ENCODE results near the gene KNTC1. TPM values are rescaled to one million over a fixed set of nuclear protein-coding genes. Genes with fewer than 3 reads are reported as not detected.

Gene KNTC1
- polyA plus RNA-seq, 1 donor (not counting 4 experiments of a cell fraction or from before 2014, with no cell fraction given), result 18.6 TPM

GRCh38 chr12:122513660-122514059, 13.4 kb upstream of the KNTC1 start:
- Histone ChIP-seq H3K4me3 (ENCODE audit: control insufficient read depth in 2 of 3, extremely low read depth in 1 of 3, insufficient read depth in 2 of 3, low read depth in 1 of 3, low read length in 3 of 3) (no peak overlapping the region), H4K20me1 (ENCODE audit: control insufficient read depth, extremely low read depth, insufficient read depth, low read length) (peaks cover 25% of the 10 kb centered on the region), H3K4me2 (ENCODE audit: control insufficient read depth, extremely low read depth, insufficient read depth, low read depth, low read length) (no peak overlapping the region), H3K9me3 (ENCODE audit: control insufficient read depth, low read depth, low read length) (no peaks in the 10 kb centered on the region), H3K27ac (ENCODE audit: control insufficient read depth, insufficient read depth, low read length) (no peak overlapping the region), H3K9me1 (ENCODE audit: control insufficient read depth, extremely low read depth, insufficient read depth, low read length) (no peaks in the 10 kb centered on the region), H3K27me3 (ENCODE audit: control insufficient read depth, extremely low read depth, insufficient read depth, low read length) (no peaks in the 10 kb centered on the region), H3K9ac (ENCODE audit: control insufficient read depth, extremely low read depth, insufficient read depth, low read length) (no peak overlapping the region), H2AFZ (ENCODE audit: control insufficient read depth, low read length) (no peak overlapping the region), H3K79me2 (ENCODE audit: control insufficient read depth, insufficient read depth, low read length) (peaks cover 63% of the 10 kb centered on the region), H3K36me3 (ENCODE audit: control insufficient read depth in 2 of 2, extremely low read depth in 1 of 2, insufficient read depth in 2 of 2, low read length in 2 of 2) (peaks cover 33 to 74% of the 10 kb centered on the region in 2 experiments), H3K4me1 (ENCODE audit: control insufficient read depth, extremely low read depth, insufficient read depth, low read length) (no peaks in the 10 kb centered on the region)
- no peak for DNase-seq (ENCODE audit: low read depth, low spot score)
- FAIRE-seq, result no peak
- TF ChIP-seq CTCF (optimal IDR thresholded peaks at IDR 0.05 in 1 of 3, IDR thresholded peaks at IDR 0.05 in 1 of 3, conservative IDR thresholded peaks at IDR 0.05 in 1 of 3; ENCODE audit: extremely low read depth in 1 of 3, insufficient read depth in 2 of 3, low read length in 3 of 3), result no peak
- TF ChIP-seq EZH2 (IDR thresholded peaks at IDR 0.05; ENCODE audit: low read length), result no peak
- dilution Hi-C loops (cut with MboI; ENCODE audit: extremely low pct_ligation_motif_present, low sequenced_read_pairs), result no loop called here

GRCh38 chr12:122515275-122515674, 11.8 kb upstream of the KNTC1 start:
- Histone ChIP-seq H3K4me1 (ENCODE audit: control insufficient read depth, extremely low read depth, insufficient read depth, low read length) (no peaks in the 10 kb centered on the region), H3K27me3 (ENCODE audit: control insufficient read depth, extremely low read depth, insufficient read depth, low read length) (no peaks in the 10 kb centered on the region), H3K4me3 (ENCODE audit: control insufficient read depth in 2 of 3, extremely low read depth in 1 of 3, insufficient read depth in 2 of 3, low read depth in 1 of 3, low read length in 3 of 3) (no peak overlapping the region), H3K9ac (ENCODE audit: control insufficient read depth, extremely low read depth, insufficient read depth, low read length) (no peak overlapping the region), H2AFZ (ENCODE audit: control insufficient read depth, low read length) (no peak overlapping the region), H3K79me2 (ENCODE audit: control insufficient read depth, insufficient read depth, low read length) (peaks cover 74% of the 10 kb centered on the region), H3K27ac (ENCODE audit: control insufficient read depth, insufficient read depth, low read length) (no peak overlapping the region), H3K9me3 (ENCODE audit: control insufficient read depth, low read depth, low read length) (no peaks in the 10 kb centered on the region), H3K36me3 (ENCODE audit: control insufficient read depth in 2 of 2, extremely low read depth in 1 of 2, insufficient read depth in 2 of 2, low read length in 2 of 2) (peaks cover 36 to 76% of the 10 kb centered on the region in 2 experiments), H3K9me1 (ENCODE audit: control insufficient read depth, extremely low read depth, insufficient read depth, low read length) (no peaks in the 10 kb centered on the region), H3K4me2 (ENCODE audit: control insufficient read depth, extremely low read depth, insufficient read depth, low read depth, low read length) (no peak overlapping the region), H4K20me1 (ENCODE audit: control insufficient read depth, extremely low read depth, insufficient read depth, low read length) (peaks cover 35% of the 10 kb centered on the region)
- FAIRE-seq (no peak), DNase-seq (ENCODE audit: low read depth, low spot score) (no peak)
- dilution Hi-C loops (cut with MboI; ENCODE audit: extremely low pct_ligation_motif_present, low sequenced_read_pairs), result no loop called here
- TF ChIP-seq CTCF (optimal IDR thresholded peaks at IDR 0.05 in 1 of 3, IDR thresholded peaks at IDR 0.05 in 1 of 3, conservative IDR thresholded peaks at IDR 0.05 in 1 of 3; ENCODE audit: extremely low read depth in 1 of 3, insufficient read depth in 2 of 3, low read length in 3 of 3) (no peak), EZH2 (IDR thresholded peaks at IDR 0.05; ENCODE audit: low read length) (no peak)

Data from keratinocyte (primary cell).